ENCODE measurements around the gene SRRM5.

- TF ChIP-seq CTCF (conservative IDR thresholded peaks at IDR 0.05), result no peak
- TF ChIP-seq ZFX (IDR thresholded peaks at IDR 0.05), result no peak
Measured at GRCh38 chr19:43581467-43581866, 30.4 kb upstream of the SRRM5 start.

All from C4-2B (cell line).